Measurements from ENCODE around the gene BAD.
"Not testable (repeated sequence)": the region's sequence is repeated elsewhere in the genome, so short reads cannot be mapped to it uniquely, and the experiment has no call there.

BAD gene

DNA sequence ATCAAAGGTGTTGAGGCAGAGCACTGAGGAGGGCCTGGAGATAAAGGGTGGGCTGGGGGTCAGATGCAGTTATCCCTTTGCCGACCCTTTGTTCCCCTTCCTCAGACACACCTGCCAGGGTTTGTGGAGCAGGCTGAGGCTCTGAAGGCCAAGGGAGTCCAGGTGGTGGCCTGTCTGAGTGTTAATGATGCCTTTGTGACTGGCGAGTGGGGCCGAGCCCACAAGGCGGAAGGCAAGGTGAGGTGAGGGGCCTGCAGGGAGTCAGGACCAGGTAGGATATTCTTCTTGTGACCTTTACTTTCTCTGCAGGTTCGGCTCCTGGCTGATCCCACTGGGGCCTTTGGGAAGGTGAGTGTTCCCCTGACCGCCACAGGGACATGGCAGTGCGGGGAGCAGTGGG lies 36.1 kb upstream of the BAD start:
- Mint-ChIP-seq H3K4me3 (no peak overlapping the region), H3K36me3 (ENCODE audit: insufficient read depth) (peaks cover 26% of the 10 kb centered on the region), H3K27ac (ENCODE audit: low read depth) (peak overlapping the region; percentile 58), H3K27me3 (no peaks in the 10 kb centered on the region), H3K9me3 (no peaks in the 10 kb centered on the region), H3K4me1 (peaks cover 45% of the 10 kb centered on the region)
- no peak for ATAC-seq (replicated peaks; ENCODE audit: extremely low read depth, poor library complexity, severe bottlenecking)
- DNase-seq (ENCODE audit: low spot score in 2 of 2) = no peak

DNA sequence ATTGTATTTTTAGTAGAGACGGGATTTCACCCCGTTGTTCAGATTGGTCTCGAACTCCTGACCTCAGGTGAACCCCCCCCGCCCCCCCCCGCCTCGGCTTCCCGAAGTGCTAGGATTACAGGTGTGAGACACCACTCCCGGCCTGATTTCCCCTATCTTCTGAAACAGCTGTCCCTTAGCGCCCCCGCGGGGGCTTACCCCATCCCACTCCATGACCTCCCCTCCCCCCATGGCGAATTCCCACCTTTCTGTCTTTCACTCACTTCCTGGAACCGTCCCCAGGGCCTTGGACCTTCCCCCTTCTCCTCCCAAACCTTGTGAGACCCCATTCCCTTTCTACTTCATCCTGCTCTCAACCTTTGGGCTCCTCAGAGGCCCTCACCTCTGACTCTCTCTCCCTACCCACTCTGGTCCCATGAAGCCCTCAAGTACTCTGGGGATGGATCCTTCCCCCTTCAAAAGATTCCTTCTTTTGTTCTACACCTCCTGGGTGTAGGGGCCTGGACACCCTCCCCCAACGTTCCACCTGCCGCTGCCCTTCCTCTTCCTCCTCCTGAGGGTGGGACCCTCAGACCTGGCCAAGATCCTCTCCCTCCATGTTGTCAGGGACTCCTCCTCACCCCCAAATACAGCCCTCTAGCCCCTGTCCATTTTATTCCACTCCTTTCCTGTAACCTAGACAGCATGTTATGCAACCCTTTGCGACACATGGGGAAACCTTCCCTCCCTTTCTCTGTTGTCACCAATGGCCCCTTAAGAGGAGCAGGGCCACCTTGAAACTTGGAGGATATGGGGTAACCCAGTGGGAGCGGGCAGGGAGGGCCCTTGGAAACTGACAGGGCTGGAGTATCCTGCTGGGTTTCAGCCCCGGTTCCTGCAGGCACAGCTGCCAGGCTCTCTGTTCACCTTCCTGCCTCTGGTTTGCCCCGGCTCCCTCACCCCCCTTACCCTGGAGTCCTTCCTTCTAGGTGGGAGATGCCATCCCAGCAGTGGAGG lies 34.6 kb upstream of the BAD start:
- Mint-ChIP-seq H3K4me3 (peak overlapping the region; percentile 93), H3K27me3 (no peaks in the 10 kb centered on the region), H3K27ac (ENCODE audit: low read depth) (peak overlapping the region; percentile 99), H3K4me1 (peaks cover 45% of the 10 kb centered on the region), H3K9me3 (no peaks in the 10 kb centered on the region), H3K36me3 (ENCODE audit: insufficient read depth) (peaks cover 32% of the 10 kb centered on the region)
- DNase-seq (ENCODE audit: low spot score in 2 of 2) (no peak), ATAC-seq (replicated peaks; ENCODE audit: extremely low read depth, poor library complexity, severe bottlenecking) (no peak)

DNA sequence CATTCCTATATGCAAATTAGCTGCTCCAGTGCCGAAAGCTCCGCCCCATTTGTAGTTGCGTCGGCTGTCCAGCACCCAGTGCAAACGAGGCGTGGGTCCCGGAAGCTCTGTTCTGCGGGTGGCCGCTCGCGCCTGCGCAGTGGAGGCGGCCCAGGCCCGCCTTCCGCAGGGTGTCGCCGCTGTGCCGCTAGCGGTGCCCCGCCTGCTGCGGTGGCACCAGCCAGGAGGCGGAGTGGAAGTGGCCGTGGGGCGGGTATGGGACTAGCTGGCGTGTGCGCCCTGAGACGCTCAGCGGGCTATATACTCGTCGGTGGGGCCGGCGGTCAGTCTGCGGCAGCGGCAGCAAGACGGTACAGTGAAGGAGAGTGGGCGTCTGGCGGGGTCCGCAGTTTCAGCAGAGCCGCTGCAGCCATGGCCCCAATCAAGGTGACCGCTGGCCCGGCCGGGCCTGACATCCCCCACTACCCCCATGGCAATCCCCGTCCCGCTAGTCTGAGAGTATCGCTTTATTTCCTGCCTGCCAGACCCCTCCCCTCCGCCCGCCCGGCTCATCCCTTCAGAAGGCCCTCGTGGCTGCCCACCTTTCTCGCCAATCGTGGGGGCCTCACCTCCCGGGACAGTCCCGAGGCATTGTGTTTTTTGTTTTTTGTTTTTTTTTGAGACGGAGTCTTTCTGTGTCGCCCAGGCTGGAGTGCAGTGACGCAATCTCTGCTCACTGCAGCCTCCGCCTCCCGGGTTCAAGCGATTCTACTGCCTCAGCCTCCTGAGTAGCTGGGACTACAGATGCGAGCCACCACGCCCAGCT lies 33.7 kb upstream of the BAD start, which contains the start of gene PRDX5:
Gene PRDX5 (plus strand): TSS at position 161 of the 805 bp plus-strand sequence. CDS start 95 bp downstream, at position 256.
- ATAC-seq (replicated peaks; ENCODE audit: extremely low read depth, poor library complexity, severe bottlenecking) (peak; percentile 81), DNase-seq (ENCODE audit: low spot score in 2 of 2) (peak; percentile 88 to 94)
- H3K9me3 Mint-ChIP-seq = no peaks in the 10 kb centered on the region
- H3K27me3 Mint-ChIP-seq = no peaks in the 10 kb centered on the region
- H3K27ac Mint-ChIP-seq (ENCODE audit: low read depth) = peak within 1 kb of the TSS; percentile 99
- peaks cover 32% of the 10 kb centered on the region for H3K36me3 Mint-ChIP-seq (ENCODE audit: insufficient read depth)
- peaks cover 46% of the 10 kb centered on the region for H3K4me1 Mint-ChIP-seq
- H3K4me3 Mint-ChIP-seq = peak within 1 kb of the TSS; percentile 93

DNA sequence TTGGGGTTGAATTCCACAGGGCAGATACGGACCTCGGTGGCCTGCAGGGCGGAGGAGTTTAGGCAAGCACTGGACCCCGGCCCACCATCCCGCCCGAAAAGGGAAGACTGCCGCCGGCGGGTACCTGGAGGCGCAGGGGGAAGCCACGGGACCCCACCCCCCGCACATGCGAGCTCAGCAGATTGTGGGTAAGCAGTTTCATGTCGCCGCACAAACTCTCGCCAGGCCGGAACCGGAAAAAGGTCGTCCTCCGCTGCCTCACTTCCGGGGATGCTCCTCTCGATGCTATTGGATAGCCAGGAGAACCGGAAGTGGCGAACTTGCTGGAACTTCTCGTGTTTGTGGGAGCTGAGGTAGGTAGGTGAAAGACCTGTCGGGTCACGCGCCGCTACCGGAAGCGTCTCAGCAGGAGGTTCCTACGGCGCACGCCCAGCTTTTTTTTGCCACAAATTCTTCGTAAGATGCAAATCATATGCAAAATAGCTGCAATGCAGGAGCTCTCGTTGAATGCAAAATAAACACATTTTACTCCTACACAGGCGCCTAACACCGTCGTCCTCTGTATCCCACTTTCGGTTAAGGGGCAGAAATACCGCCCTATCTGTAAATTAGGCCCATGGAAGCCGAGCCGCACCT lies 33.0 kb upstream of the BAD start, which contains the start of gene TRMT112:
Gene TRMT112 (minus strand): TSS at position 235 of the 636 bp plus-strand sequence. CDS start 33 bp downstream, at position 202.
- H3K27me3 Mint-ChIP-seq = no peaks in the 10 kb centered on the region
- no peaks in the 10 kb centered on the region for H3K9me3 Mint-ChIP-seq
- peaks cover 33% of the 10 kb centered on the region for H3K36me3 Mint-ChIP-seq (ENCODE audit: insufficient read depth)
- H3K27ac Mint-ChIP-seq (ENCODE audit: low read depth) = peak within 1 kb of the TSS; percentile 99
- H3K4me3 Mint-ChIP-seq = peak within 1 kb of the TSS; percentile 93
- peak; percentile 85 for ATAC-seq (replicated peaks; ENCODE audit: extremely low read depth, poor library complexity, severe bottlenecking)
- DNase-seq (ENCODE audit: low spot score in 2 of 2) = peak; percentile 88 to 96
- peaks cover 54% of the 10 kb centered on the region for H3K4me1 Mint-ChIP-seq

DNA sequence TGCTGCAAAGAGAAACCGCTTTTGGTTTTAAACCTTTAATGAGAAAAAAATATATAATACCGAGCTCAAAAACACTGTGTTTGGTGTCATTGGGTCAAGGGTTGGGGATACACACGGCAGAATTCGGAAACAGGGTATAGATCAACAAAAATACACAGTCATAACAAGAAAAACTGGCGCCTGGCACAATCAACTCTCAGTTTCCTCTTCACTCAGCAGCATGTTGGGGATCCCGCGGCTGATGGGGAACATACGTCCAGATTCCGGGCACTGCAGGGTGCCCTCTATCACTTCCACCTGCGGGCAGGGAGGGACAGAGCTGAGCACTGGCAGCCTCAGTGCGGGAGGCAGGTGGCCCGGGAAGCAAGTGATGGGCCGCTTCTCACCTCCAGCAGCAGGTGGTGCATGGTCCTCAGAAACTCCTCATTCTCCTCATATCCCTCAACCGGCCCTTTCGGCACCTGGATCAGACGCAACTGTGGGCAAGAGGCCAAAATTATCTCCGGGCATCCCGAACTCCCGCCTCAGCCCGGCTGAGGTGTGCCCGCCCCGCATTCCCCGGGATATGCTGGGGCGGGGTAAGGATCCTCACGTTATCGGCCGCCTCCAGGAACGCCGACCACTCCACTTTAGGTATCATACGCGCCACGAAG lies 32.3 kb upstream of the BAD start:
- DNase-seq (ENCODE audit: low spot score in 2 of 2) (no peak), ATAC-seq (replicated peaks; ENCODE audit: extremely low read depth, poor library complexity, severe bottlenecking) (no peak)
- Mint-ChIP-seq H3K27me3 (no peaks in the 10 kb centered on the region), H3K36me3 (ENCODE audit: insufficient read depth) (peaks cover 34% of the 10 kb centered on the region), H3K27ac (ENCODE audit: low read depth) (peak overlapping the region; percentile 99), H3K4me3 (peak overlapping the region; percentile 93), H3K9me3 (no peaks in the 10 kb centered on the region), H3K4me1 (peaks cover 55% of the 10 kb centered on the region)

DNA sequence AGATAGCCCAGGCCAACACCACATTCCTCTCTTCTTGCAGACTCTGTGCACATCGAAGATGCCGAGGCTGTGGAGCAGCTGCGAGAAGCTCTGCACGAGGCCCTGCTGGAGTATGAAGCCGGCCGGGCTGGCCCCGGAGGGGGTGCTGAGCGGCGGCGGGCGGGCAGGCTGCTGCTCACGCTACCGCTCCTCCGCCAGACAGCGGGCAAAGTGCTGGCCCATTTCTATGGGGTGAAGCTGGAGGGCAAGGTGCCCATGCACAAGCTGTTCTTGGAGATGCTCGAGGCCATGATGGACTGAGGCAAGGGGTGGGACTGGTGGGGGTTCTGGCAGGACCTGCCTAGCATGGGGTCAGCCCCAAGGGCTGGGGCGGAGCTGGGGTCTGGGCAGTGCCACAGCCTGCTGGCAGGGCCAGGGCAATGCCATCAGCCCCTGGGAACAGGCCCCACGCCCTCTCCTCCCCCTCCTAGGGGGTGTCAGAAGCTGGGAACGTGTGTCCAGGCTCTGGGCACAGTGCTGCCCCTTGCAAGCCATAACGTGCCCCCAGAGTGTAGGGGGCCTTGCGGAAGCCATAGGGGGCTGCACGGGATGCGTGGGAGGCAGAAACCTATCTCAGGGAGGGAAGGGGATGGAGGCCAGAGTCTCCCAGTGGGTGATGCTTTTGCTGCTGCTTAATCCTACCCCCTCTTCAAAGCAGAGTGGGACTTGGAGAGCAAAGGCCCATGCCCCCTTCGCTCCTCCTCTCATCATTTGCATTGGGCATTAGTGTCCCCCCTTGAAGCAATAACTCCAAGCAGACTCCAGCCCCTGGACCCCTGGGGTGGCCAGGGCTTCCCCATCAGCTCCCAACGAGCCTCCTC lies 31.4 kb upstream of the BAD start:
- ATAC-seq (replicated peaks; ENCODE audit: extremely low read depth, poor library complexity, severe bottlenecking); H3K27me3 Mint-ChIP-seq: not testable (repeated sequence)

GRCh38 chr11:64314805-64315561 lies 30.5 kb upstream of the BAD start:
- ATAC-seq (replicated peaks; ENCODE audit: extremely low read depth, poor library complexity, severe bottlenecking) (no peak), DNase-seq (ENCODE audit: low spot score in 2 of 2) (no peak)
- Mint-ChIP-seq H3K9me3 (no peaks in the 10 kb centered on the region), H3K4me3 (no peak overlapping the region), H3K4me1 (peaks cover 43% of the 10 kb centered on the region), H3K27me3 (no peaks in the 10 kb centered on the region), H3K27ac (ENCODE audit: low read depth) (no peak overlapping the region), H3K36me3 (ENCODE audit: insufficient read depth) (peaks cover 34% of the 10 kb centered on the region)

More for the DNA sequence above, 31.4 kb upstream of the BAD start:
- Mint-ChIP-seq H3K4me1 (peaks cover 52% of the 10 kb centered on the region), H3K36me3 (ENCODE audit: insufficient read depth) (peaks cover 29% of the 10 kb centered on the region), H3K27ac (ENCODE audit: low read depth) (peak overlapping the region; percentile 99), H3K4me3 (peak overlapping the region; percentile 93)
- not testable (repeated sequence) for DNase-seq (ENCODE audit: low spot score in 2 of 2); H3K9me3 Mint-ChIP-seq

GRCh38 chr11:64314146-64314804 lies 29.8 kb upstream of the BAD start:
- no peaks in the 10 kb centered on the region for H3K9me3 Mint-ChIP-seq
- H3K27me3 Mint-ChIP-seq = no peaks in the 10 kb centered on the region
- no peak overlapping the region for H3K4me3 Mint-ChIP-seq
- H3K4me1 Mint-ChIP-seq = peaks cover 40% of the 10 kb centered on the region
- no peak overlapping the region for H3K27ac Mint-ChIP-seq (ENCODE audit: low read depth)
- no peak for ATAC-seq (replicated peaks; ENCODE audit: extremely low read depth, poor library complexity, severe bottlenecking)
- DNase-seq (ENCODE audit: low spot score in 2 of 2) = no peak
- peaks cover 35% of the 10 kb centered on the region for H3K36me3 Mint-ChIP-seq (ENCODE audit: insufficient read depth)

DNA sequence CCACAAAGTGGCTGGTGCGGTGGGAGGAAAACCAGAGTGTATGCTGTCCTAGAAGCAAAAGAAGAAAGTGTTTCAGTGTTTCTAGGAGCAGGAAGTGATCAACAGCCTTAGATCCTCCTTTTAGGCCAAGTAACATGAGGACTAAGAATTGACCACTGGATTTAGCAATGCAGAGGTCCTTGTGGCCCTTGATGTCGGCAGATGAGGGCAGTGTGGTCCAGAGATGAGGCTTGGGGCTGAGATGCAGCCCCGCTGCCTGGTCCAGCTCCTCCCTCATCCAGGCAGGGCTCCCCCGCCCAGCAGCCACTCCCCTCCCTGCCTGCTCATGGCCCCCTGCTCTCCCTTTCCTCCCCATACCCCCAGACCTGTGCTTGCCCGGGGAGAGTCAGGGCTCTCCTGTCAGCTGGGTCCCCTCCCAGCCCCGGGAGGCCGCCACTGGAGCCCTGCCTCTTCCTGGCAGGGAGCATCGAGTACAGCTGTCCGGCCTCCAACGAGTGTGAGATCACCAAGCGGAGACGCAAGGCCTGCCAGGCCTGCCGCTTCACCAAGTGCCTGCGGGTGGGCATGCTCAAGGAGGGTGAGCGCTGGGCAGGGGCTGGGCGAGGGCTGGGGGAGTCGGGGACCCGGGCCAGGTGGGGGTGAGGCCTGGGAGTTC lies 29.2 kb upstream of the BAD start:
- Mint-ChIP-seq H3K4me1 (peaks cover 34% of the 10 kb centered on the region), H3K9me3 (no peaks in the 10 kb centered on the region), H3K36me3 (ENCODE audit: insufficient read depth) (peaks cover 33% of the 10 kb centered on the region), H3K4me3 (no peak overlapping the region), H3K27me3 (no peaks in the 10 kb centered on the region), H3K27ac (ENCODE audit: low read depth) (peak overlapping the region; percentile 22)
- ATAC-seq (replicated peaks; ENCODE audit: extremely low read depth, poor library complexity, severe bottlenecking) = no peak
- no peak for DNase-seq (ENCODE audit: low spot score in 2 of 2)

DNA sequence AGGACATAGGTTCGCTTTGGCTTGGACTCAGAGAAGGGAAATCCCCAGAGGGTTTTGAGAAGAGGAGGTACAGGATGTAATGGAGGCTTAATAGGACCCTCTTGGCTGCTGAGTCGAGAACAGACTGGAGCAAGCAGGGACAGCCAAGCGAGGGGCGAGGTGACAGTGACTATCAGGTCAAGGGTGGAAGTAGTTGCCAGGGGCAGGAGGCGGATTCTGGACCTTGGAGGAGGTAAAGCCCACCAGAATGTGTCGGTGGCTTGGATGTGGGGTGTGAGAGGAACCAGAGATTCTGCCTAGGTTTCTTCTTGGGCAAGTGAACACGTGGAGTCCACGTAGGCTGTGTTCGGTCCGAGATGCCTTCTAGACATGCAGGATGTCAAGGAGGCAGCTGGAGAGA lies 28.5 kb upstream of the BAD start:
- no peaks in the 10 kb centered on the region for H3K9me3 Mint-ChIP-seq
- H3K27ac Mint-ChIP-seq (ENCODE audit: low read depth) = peak overlapping the region; percentile 22
- H3K36me3 Mint-ChIP-seq (ENCODE audit: insufficient read depth) = peaks cover 32% of the 10 kb centered on the region
- no peak overlapping the region for H3K4me3 Mint-ChIP-seq
- peaks cover 27% of the 10 kb centered on the region for H3K4me1 Mint-ChIP-seq
- H3K27me3 Mint-ChIP-seq = no peaks in the 10 kb centered on the region
- DNase-seq (ENCODE audit: low spot score in 2 of 2) = no peak
- no peak for ATAC-seq (replicated peaks; ENCODE audit: extremely low read depth, poor library complexity, severe bottlenecking)

Measured in central memory CD8-positive, alpha-beta T cell (primary cell).